HUDEP-2 (cell line): Measurements from ENCODE around the gene ADAT3.

Experiments
- DNase-seq, 76 experiments: peaks; one replicate each; lab custom pipeline; 2025; ENCODE audit not compliant: unreplicated experiment in 76 of 76; lab: John Stamatoyannopoulos, UW

ADAT3 gene

GRCh38 chr19:1905110-1905862 is at the start of gene ADAT3, which contains the start of gene SCAMP4:
ADAT3 (plus strand) TSS chr19:1905399; CDS start chr19:1912048, 6,649 bp downstream.
SCAMP4 (plus strand) TSS chr19:1905399; CDS start chr19:1915020, 9,621 bp downstream.
- DNase-seq, result peak in 75 of 76 experiments; percentile 85 to 100 (median 100)

- peak in 44 of 76 experiments; percentile 28 to 90 (median 57) for DNase-seq
Observed at GRCh38 chr19:1855828-1856255, 49.4 kb upstream of the ADAT3 start.

- DNase-seq, result peak in 2 of 76 experiments; percentile 48 to 68
Observed at GRCh38 chr19:1856345-1856697, 48.9 kb upstream of the ADAT3 start.

- peak in 63 of 76 experiments; percentile 31 to 91 (median 74) for DNase-seq
Observed at GRCh38 chr19:1856698-1857603, 48.2 kb upstream of the ADAT3 start.

- peak in 11 of 76 experiments; percentile 19 to 77 (median 44) for DNase-seq
Observed at GRCh38 chr19:1857648-1858326, 47.4 kb upstream of the ADAT3 start.

GRCh38 chr19:1858412-1859081 is 46.7 kb upstream of the ADAT3 start:
- peak in 58 of 76 experiments; percentile 32 to 83 (median 66) for DNase-seq

GRCh38 chr19:1859331-1859781 is 45.8 kb upstream of the ADAT3 start:
- peak in 24 of 76 experiments; percentile 26 to 69 (median 48) for DNase-seq

GRCh38 chr19:1860042-1860775 is 45.0 kb upstream of the ADAT3 start:
- peak in 59 of 76 experiments; percentile 26 to 85 (median 61) for DNase-seq

- peak in 11 of 76 experiments; percentile 18 to 81 (median 31) for DNase-seq
Observed at GRCh38 chr19:1860821-1861598, 44.2 kb upstream of the ADAT3 start.

- DNase-seq, result no peak
Observed at GRCh38 chr19:1861599-1862031, 43.6 kb upstream of the ADAT3 start.

GRCh38 chr19:1862068-1862423 is 43.2 kb upstream of the ADAT3 start:
- DNase-seq, result peak in 1 of 76 experiments; percentile 81

GRCh38 chr19:1862424-1863327 is 42.5 kb upstream of the ADAT3 start:
- DNase-seq, result peak in 50 of 76 experiments; percentile 21 to 87 (median 58)

- DNase-seq, result peak in 1 of 76 experiments; percentile 56
Observed at GRCh38 chr19:1863328-1863637, 41.9 kb upstream of the ADAT3 start, which contains the start of gene KLF16. KLF16 (minus strand) TSS chr19:1863579; CDS start chr19:1863497, 82 bp downstream.

- peak in 73 of 76 experiments; percentile 70 to 100 (median 98) for DNase-seq
Observed at GRCh38 chr19:1863638-1864479, 41.3 kb upstream of the ADAT3 start.

GRCh38 chr19:1864480-1865171 is 40.6 kb upstream of the ADAT3 start:
- peak in 64 of 76 experiments; percentile 24 to 98 (median 74) for DNase-seq
